ENCODE data around the gene SYNGR3.
A peak's percentile ranks its signal among the peaks of the same experiment; 100 is the strongest.

DNA sequence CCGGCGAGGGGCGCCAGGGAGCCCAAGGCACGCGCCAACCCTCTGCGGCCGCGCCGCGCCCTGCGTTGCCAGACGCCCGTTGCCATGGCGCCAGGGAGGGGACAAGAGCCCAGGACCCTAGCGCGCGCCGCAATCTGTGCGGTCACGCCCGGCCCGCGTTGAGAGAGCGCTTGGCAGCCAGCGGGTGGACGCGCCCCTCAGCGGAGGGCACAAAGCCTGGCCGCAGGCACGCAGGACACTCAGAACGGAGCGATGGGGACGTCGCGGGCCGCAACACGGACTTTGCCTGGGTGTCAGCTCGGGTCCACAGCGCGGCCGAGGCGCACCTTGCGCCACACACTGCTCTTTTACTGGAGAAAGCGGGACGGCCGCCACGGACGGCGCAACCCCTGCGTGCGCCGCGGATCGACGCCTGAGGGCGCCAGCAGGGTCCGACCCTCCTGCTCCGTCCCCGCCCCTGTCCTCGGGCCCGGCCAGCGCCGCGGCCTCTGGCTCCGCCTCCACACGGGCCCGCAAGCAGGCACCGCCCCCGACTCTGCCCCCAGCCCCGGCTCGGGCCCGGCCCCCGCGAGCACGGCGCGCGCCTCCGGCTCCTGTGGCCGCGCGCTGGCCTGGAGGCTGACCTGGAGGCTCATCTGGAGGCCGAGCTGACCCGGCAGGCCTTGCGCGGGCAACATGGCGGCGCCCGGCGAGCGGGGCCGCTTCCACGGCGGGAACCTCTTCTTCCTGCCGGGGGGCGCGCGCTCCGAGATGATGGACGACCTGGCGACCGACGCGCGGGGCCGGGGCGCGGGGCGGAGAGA lies 6.0 kb upstream of the SYNGR3 start, which contains the start of gene GFER:
- TF ChIP-seq POLR2AphosphoS5 (IDR thresholded peaks at IDR 0.05; ENCODE audit: low read depth, low read length) (peak; percentile 46), SIN3A (IDR thresholded peaks at IDR 0.05; ENCODE audit: borderline replicate concordance, insufficient read depth, low read depth, low read length) (peak; percentile 95; the same call in 1 of the 2 replicates), TCF7L2 (IDR thresholded peaks at IDR 0.05; ENCODE audit: low read depth, low read length) (no peak)
- TF ChIP-seq, protein P1, sequence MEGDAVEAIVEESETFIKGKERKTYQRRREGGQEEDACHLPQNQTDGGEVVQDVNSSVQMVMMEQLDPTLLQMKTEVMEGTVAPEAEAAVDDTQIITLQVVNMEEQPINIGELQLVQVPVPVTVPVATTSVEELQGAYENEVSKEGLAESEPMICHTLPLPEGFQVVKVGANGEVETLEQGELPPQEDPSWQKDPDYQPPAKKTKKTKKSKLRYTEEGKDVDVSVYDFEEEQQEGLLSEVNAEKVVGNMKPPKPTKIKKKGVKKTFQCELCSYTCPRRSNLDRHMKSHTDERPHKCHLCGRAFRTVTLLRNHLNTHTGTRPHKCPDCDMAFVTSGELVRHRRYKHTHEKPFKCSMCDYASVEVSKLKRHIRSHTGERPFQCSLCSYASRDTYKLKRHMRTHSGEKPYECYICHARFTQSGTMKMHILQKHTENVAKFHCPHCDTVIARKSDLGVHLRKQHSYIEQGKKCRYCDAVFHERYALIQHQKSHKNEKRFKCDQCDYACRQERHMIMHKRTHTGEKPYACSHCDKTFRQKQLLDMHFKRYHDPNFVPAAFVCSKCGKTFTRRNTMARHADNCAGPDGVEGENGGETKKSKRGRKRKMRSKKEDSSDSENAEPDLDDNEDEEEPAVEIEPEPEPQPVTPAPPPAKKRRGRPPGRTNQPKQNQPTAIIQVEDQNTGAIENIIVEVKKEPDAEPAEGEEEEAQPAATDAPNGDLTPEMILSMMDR (IDR thresholded peaks at IDR 0.05): peak; percentile 77; the same call in 1 of the 2 replicates
- TF ChIP-seq, protein P2, sequence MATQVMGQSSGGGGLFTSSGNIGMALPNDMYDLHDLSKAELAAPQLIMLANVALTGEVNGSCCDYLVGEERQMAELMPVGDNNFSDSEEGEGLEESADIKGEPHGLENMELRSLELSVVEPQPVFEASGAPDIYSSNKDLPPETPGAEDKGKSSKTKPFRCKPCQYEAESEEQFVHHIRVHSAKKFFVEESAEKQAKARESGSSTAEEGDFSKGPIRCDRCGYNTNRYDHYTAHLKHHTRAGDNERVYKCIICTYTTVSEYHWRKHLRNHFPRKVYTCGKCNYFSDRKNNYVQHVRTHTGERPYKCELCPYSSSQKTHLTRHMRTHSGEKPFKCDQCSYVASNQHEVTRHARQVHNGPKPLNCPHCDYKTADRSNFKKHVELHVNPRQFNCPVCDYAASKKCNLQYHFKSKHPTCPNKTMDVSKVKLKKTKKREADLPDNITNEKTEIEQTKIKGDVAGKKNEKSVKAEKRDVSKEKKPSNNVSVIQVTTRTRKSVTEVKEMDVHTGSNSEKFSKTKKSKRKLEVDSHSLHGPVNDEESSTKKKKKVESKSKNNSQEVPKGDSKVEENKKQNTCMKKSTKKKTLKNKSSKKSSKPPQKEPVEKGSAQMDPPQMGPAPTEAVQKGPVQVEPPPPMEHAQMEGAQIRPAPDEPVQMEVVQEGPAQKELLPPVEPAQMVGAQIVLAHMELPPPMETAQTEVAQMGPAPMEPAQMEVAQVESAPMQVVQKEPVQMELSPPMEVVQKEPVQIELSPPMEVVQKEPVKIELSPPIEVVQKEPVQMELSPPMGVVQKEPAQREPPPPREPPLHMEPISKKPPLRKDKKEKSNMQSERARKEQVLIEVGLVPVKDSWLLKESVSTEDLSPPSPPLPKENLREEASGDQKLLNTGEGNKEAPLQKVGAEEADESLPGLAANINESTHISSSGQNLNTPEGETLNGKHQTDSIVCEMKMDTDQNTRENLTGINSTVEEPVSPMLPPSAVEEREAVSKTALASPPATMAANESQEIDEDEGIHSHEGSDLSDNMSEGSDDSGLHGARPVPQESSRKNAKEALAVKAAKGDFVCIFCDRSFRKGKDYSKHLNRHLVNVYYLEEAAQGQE (IDR thresholded peaks at IDR 0.05; ENCODE audit: insufficient read depth in 1 of 2, low read depth in 2 of 2, low read length in 1 of 2): no peak
